Measurements from ENCODE around the gene PGP.
A peak's percentile ranks its signal among the peaks of the same experiment; 100 is the strongest.
"Not testable (repeated sequence)": the region's sequence is repeated elsewhere in the genome, so short reads cannot be mapped to it uniquely, and the experiment has no call there.

PGP gene

GRCh38 chr16:2214719-2214968, at the start of gene PGP:
Gene PGP, minus strand, starts transcription at chr16:2214840. Its CDS starts 63 bp downstream, at chr16:2214777.
- Histone ChIP-seq H3K9ac (ENCODE audit: low read length) (peak within 1 kb of the TSS; percentile 77), H3K36me3 (replicated peaks; ENCODE audit: insufficient read depth, low read length) (no peaks in the 10 kb centered on the region), H3K27me3 (replicated peaks; ENCODE audit: insufficient read depth, low read length) (no peaks in the 10 kb centered on the region), H2AFZ (ENCODE audit: low read length) (peak within 1 kb of the TSS; percentile 98), H3K27ac (ENCODE audit: low read length) (peak within 1 kb of the TSS; percentile 40; the same call in 1 of the 2 replicates), H3K4me3 (ENCODE audit: low read length) (peak within 1 kb of the TSS; percentile 73), H3K9me2 (replicated peaks; ENCODE audit: insufficient read depth, low read length) (no peaks in the 10 kb centered on the region), H4K20me1 (ENCODE audit: insufficient read depth, low read length) (no peaks in the 10 kb centered on the region), H3F3A (ENCODE audit: insufficient read depth, low read length) (no peaks in the 10 kb centered on the region; the same call in 1 of the 2 replicates), H3K9me3 (replicated peaks; ENCODE audit: insufficient read depth, low read length) (no peaks in the 10 kb centered on the region), H3K4me1 (ENCODE audit: low read length) (peaks cover 7% of the 10 kb centered on the region), H3K4me2 (ENCODE audit: low read depth, low read length) (peak within 1 kb of the TSS; percentile 99), H3K79me2 (ENCODE audit: low read length) (peaks cover 17% of the 10 kb centered on the region)
- no peak for DNase-seq
- TF ChIP-seq EZH2 (optimal IDR thresholded peaks at IDR 0.05; ENCODE audit: low read depth, low read length): no peak
- TF ChIP-seq CTCF (IDR thresholded peaks at IDR 0.05; ENCODE audit: low read length): no peak
- no peak for TF ChIP-seq EZH2phosphoT487 (IDR thresholded peaks at IDR 0.05; ENCODE audit: low read length)

GRCh38 chr16:2263026-2263425, 48.4 kb upstream of the PGP start:
- not testable (repeated sequence) for H3K9me2 ChIP-seq (replicated peaks; ENCODE audit: insufficient read depth, low read length); H3K9ac ChIP-seq (ENCODE audit: low read length); H3K9me3 ChIP-seq (replicated peaks; ENCODE audit: insufficient read depth, low read length); H3F3A ChIP-seq (ENCODE audit: insufficient read depth, low read length); DNase-seq; H3K27me3 ChIP-seq (replicated peaks; ENCODE audit: insufficient read depth, low read length); H3K4me3 ChIP-seq (ENCODE audit: low read length); H3K4me1 ChIP-seq (ENCODE audit: low read length); H3K4me2 ChIP-seq (ENCODE audit: low read depth, low read length); H3K27ac ChIP-seq (ENCODE audit: low read length); H2AFZ ChIP-seq (ENCODE audit: low read length)
- H4K20me1 ChIP-seq (ENCODE audit: insufficient read depth, low read length): peaks cover 34% of the 10 kb centered on the region
- peaks cover 26% of the 10 kb centered on the region for H3K36me3 ChIP-seq (replicated peaks; ENCODE audit: insufficient read depth, low read length)
- H3K79me2 ChIP-seq (ENCODE audit: low read length): peaks cover 96% of the 10 kb centered on the region

GRCh38 chr16:2260250-2260649, 45.6 kb upstream of the PGP start:
- Histone ChIP-seq H3K4me2 (ENCODE audit: low read depth, low read length) (no peak overlapping the region), H3K27me3 (replicated peaks; ENCODE audit: insufficient read depth, low read length) (no peaks in the 10 kb centered on the region), H3K9me2 (replicated peaks; ENCODE audit: insufficient read depth, low read length) (no peaks in the 10 kb centered on the region), H3K27ac (ENCODE audit: low read length) (no peak overlapping the region), H4K20me1 (ENCODE audit: insufficient read depth, low read length) (peaks cover 21% of the 10 kb centered on the region), H3K36me3 (replicated peaks; ENCODE audit: insufficient read depth, low read length) (peaks cover 47% of the 10 kb centered on the region), H3K79me2 (ENCODE audit: low read length) (peaks cover 96% of the 10 kb centered on the region), H2AFZ (ENCODE audit: low read length) (no peak overlapping the region), H3F3A (ENCODE audit: insufficient read depth, low read length) (0 out of 2 replicates have a peak, but pooled peaks cover 4% of the 10 kb centered on the region), H3K4me1 (ENCODE audit: low read length) (no peaks in the 10 kb centered on the region), H3K9ac (ENCODE audit: low read length) (no peak overlapping the region), H3K4me3 (ENCODE audit: low read length) (no peak overlapping the region), H3K9me3 (replicated peaks; ENCODE audit: insufficient read depth, low read length) (no peaks in the 10 kb centered on the region)
- no peak for DNase-seq
- no peak for TF ChIP-seq CTCF (IDR thresholded peaks at IDR 0.05; ENCODE audit: low read length)
- no peak for TF ChIP-seq EZH2phosphoT487 (IDR thresholded peaks at IDR 0.05; ENCODE audit: low read length)
- TF ChIP-seq EZH2 (optimal IDR thresholded peaks at IDR 0.05; ENCODE audit: low read depth, low read length): no peak

- H3F3A ChIP-seq (ENCODE audit: insufficient read depth, low read length); H3K27ac ChIP-seq (ENCODE audit: low read length); H3K9me3 ChIP-seq (replicated peaks; ENCODE audit: insufficient read depth, low read length); H3K4me1 ChIP-seq (ENCODE audit: low read length); H3K9ac ChIP-seq (ENCODE audit: low read length); H3K27me3 ChIP-seq (replicated peaks; ENCODE audit: insufficient read depth, low read length); H3K4me2 ChIP-seq (ENCODE audit: low read depth, low read length); DNase-seq; H3K4me3 ChIP-seq (ENCODE audit: low read length); H4K20me1 ChIP-seq (ENCODE audit: insufficient read depth, low read length); H2AFZ ChIP-seq (ENCODE audit: low read length); H3K9me2 ChIP-seq (replicated peaks; ENCODE audit: insufficient read depth, low read length): not testable (repeated sequence)
- peaks cover 50% of the 10 kb centered on the region for H3K36me3 ChIP-seq (replicated peaks; ENCODE audit: insufficient read depth, low read length)
- peaks cover 83% of the 10 kb centered on the region for H3K79me2 ChIP-seq (ENCODE audit: low read length)
Measured at GRCh38 chr16:2258530-2258929, 43.9 kb upstream of the PGP start.

Measured in MM.1S (cell line).